ENCODE results near the gene SEC23B.

Gene SEC23B

GRCh38 chr20:18587665-18588573 is 80.2 kb downstream of the SEC23B start, which contains the start of gene DTD1:
Gene DTD1 (plus strand): TSS chr20:18588054. CDS start chr20:18588073, 19 bp downstream.
- DNase-seq (ENCODE audit: low read depth, low spot score) = peak; percentile 70

GRCh38 chr20:18588574-18588933 is 80.8 kb downstream of the SEC23B start:
- DNase-seq (ENCODE audit: low read depth, low spot score) = no peak

- no peak for DNase-seq (ENCODE audit: low read depth, low spot score)
Measured at GRCh38 chr20:18589941-18590674, 82.4 kb downstream of the SEC23B start.

- DNase-seq (ENCODE audit: low read depth, low spot score) = no peak
Measured at GRCh38 chr20:18596270-18596669, 88.5 kb downstream of the SEC23B start.

- no peak for DNase-seq (ENCODE audit: low read depth, low spot score)
Measured at GRCh38 chr20:18609741-18610140, 102.0 kb downstream of the SEC23B start.
